ENCODE measurements around the gene ZFYVE28. TPM values are rescaled to one million over a fixed set of nuclear protein-coding genes. Genes with fewer than 3 reads are reported as not detected.

The ZFYVE28 gene
- total RNA-seq, 1 donor from 2014 or later: 0.39 TPM

DNA sequence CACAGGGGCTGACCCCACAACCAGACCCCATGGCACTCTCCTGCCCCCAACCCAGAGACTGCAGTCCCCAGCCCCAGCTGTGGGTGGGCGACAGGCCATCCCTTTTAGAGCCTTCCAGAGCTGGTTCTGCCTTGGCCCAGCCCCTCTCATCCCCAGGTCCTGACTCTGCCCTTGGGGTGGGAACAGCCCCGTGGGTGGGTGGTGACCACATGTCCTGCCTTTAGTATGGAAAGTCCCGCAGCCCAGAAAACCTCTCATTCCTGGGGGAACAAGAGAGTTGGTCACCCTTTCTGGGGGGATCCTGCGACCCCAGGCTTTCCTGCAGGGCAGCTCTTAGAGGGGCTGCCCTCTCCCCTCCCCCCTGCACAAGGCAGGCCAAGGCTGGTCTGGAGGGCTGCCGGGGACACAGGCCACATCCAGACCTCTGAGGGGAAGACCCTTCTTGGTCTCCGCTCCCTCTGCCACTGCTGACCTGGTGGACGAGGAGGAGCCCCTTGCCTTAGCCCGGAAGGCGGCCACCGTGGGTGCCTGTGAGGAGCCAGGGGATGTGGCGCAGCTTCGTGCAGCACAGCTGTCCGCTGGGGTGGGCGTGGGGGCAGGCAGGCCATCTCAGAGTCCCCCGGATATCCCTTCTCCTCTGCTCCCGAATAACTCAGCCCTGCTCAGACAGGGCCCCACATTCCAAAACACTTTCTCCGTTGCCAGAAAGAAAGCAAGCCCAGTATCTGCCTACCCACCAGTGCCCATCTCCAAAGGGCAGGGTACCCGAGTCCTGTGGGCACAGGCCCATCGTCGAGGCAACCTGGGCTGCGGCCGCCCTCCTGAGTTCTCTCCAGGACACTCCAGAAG lies 149.9 kb downstream of the ZFYVE28 start:
- no peaks in the 10 kb centered on the region for H3K36me3 ChIP-seq
- H3K4me1 Mint-ChIP-seq: peaks cover 23% of the 10 kb centered on the region
- H3K27me3 ChIP-seq: no peaks in the 10 kb centered on the region
- H3F3A ChIP-seq (ENCODE audit: low read depth): peaks cover 8% of the 10 kb centered on the region
- no peaks in the 10 kb centered on the region for H3K79me2 ChIP-seq (ENCODE audit: low read depth)
- no peak overlapping the region for H3K9ac ChIP-seq
- peaks cover 5% of the 10 kb centered on the region for H3K27me3 Mint-ChIP-seq (ENCODE audit: insufficient read depth, low read depth)
- no peaks in the 10 kb centered on the region for H3K9me3 ChIP-seq (ENCODE audit: low read depth)
- peak overlapping the region; percentile 72 for H2AFZ ChIP-seq (replicated peaks)
- no peak overlapping the region for H3K27ac Mint-ChIP-seq
- H3K4me2 ChIP-seq: no peak overlapping the region
- peaks cover 19% of the 10 kb centered on the region for H3K4me1 ChIP-seq
- no peaks in the 10 kb centered on the region for H3K9me3 Mint-ChIP-seq
- no peak overlapping the region for H3K27ac ChIP-seq
- H3K4me3 ChIP-seq: no peak overlapping the region
- no peak overlapping the region for H3K4me3 Mint-ChIP-seq
- TF ChIP-seq EZH2 (IDR thresholded peaks at IDR 0.05): no peak
- no peak for TF ChIP-seq EZH2phosphoT487 (IDR thresholded peaks at IDR 0.05)
- TF ChIP-seq, protein P1, sequence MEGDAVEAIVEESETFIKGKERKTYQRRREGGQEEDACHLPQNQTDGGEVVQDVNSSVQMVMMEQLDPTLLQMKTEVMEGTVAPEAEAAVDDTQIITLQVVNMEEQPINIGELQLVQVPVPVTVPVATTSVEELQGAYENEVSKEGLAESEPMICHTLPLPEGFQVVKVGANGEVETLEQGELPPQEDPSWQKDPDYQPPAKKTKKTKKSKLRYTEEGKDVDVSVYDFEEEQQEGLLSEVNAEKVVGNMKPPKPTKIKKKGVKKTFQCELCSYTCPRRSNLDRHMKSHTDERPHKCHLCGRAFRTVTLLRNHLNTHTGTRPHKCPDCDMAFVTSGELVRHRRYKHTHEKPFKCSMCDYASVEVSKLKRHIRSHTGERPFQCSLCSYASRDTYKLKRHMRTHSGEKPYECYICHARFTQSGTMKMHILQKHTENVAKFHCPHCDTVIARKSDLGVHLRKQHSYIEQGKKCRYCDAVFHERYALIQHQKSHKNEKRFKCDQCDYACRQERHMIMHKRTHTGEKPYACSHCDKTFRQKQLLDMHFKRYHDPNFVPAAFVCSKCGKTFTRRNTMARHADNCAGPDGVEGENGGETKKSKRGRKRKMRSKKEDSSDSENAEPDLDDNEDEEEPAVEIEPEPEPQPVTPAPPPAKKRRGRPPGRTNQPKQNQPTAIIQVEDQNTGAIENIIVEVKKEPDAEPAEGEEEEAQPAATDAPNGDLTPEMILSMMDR (IDR thresholded peaks at IDR 0.05): no peak
- no peak for DNase-seq (ENCODE audit: low spot score)
- no peaks in the 10 kb centered on the region for H4K20me1 ChIP-seq (ENCODE audit: low read depth)
- H3K36me3 Mint-ChIP-seq: no peaks in the 10 kb centered on the region

DNA sequence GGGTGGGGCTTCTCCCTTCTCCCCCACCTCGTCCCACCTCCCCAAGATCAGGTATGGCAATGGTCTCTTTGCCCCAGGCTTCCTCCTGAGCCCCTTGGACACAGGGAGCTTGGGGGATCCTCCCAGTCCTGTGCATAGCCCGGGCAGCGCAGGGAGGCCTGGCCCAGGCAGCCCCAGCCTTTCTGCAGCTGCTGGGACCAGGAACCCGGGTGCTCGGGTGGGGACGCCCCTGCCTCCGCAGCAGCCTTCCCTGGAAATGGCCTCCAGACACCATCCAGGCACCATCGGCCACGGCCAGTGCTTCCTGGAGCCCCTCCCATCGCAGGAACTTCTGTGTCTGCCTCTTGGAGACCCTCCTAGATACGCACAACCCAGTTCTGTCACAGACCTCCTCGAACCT lies 150.6 kb downstream of the ZFYVE28 start:
- H3K4me1 ChIP-seq: peaks cover 26% of the 10 kb centered on the region
- no peaks in the 10 kb centered on the region for H4K20me1 ChIP-seq (ENCODE audit: low read depth)
- no peak for DNase-seq (ENCODE audit: low spot score)
- H3K4me2 ChIP-seq: no peak overlapping the region
- H3K9me3 ChIP-seq (ENCODE audit: low read depth): no peaks in the 10 kb centered on the region
- no peaks in the 10 kb centered on the region for H3K36me3 ChIP-seq
- no peak overlapping the region for H3K9ac ChIP-seq
- Mint-ChIP-seq H3K4me3 (no peak overlapping the region), H3K9me3 (no peaks in the 10 kb centered on the region), H3K27ac (no peak overlapping the region), H3K36me3 (no peaks in the 10 kb centered on the region), H3K27me3 (ENCODE audit: insufficient read depth, low read depth) (peaks cover 7% of the 10 kb centered on the region), H3K4me1 (peaks cover 25% of the 10 kb centered on the region)
- H3K4me3 ChIP-seq: no peak overlapping the region
- H3K79me2 ChIP-seq (ENCODE audit: low read depth): no peaks in the 10 kb centered on the region
- H2AFZ ChIP-seq (replicated peaks): no peak overlapping the region
- TF ChIP-seq EZH2phosphoT487 (IDR thresholded peaks at IDR 0.05) (no peak), EZH2 (IDR thresholded peaks at IDR 0.05) (no peak)
- TF ChIP-seq, protein P1 (IDR thresholded peaks at IDR 0.05): no peak
- no peak overlapping the region for H3K27ac ChIP-seq
- no peaks in the 10 kb centered on the region for H3K27me3 ChIP-seq
- peaks cover 15% of the 10 kb centered on the region for H3F3A ChIP-seq (ENCODE audit: low read depth)

DNA sequence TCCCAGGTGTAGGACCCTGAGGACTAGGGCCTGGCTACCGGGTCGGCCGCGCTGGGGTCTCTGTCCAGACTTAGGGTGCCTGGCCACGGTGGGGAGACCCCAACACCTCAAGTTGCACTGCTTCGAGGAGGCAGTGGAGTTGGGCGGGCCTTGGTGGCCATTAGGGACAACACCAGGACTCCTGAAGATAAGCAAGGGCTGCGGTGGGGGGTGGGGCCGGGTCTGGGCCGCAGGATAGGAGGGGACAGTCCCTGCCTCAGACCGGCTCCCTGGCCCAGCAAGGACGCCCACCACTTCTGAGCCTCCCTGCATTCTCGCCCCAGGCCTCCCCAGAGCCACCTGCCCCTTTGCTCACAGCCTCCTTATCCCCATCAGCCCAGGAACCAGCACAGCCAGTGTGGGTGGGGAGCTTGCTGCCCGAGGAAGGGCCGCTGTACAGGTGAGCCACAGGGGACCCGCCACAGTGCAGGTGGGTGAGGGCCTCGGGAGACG lies 151.1 kb downstream of the ZFYVE28 start:
- Histone ChIP-seq H3K4me3 (no peak overlapping the region), H4K20me1 (ENCODE audit: low read depth) (no peaks in the 10 kb centered on the region), H3K27me3 (no peaks in the 10 kb centered on the region), H3K4me2 (no peak overlapping the region), H3K4me1 (peaks cover 30% of the 10 kb centered on the region), H2AFZ (replicated peaks) (no peak overlapping the region), H3K27ac (no peak overlapping the region), H3K9me3 (ENCODE audit: low read depth) (no peaks in the 10 kb centered on the region), H3K79me2 (ENCODE audit: low read depth) (no peaks in the 10 kb centered on the region), H3F3A (ENCODE audit: low read depth) (peaks cover 20% of the 10 kb centered on the region), H3K36me3 (no peaks in the 10 kb centered on the region), H3K9ac (no peak overlapping the region)
- no peak for DNase-seq (ENCODE audit: low spot score)
- H3K9me3 Mint-ChIP-seq: no peaks in the 10 kb centered on the region
- H3K4me1 Mint-ChIP-seq: peaks cover 23% of the 10 kb centered on the region
- H3K27ac Mint-ChIP-seq: no peak overlapping the region
- H3K27me3 Mint-ChIP-seq (ENCODE audit: insufficient read depth, low read depth): peaks cover 6% of the 10 kb centered on the region
- no peaks in the 10 kb centered on the region for H3K36me3 Mint-ChIP-seq
- TF ChIP-seq EZH2phosphoT487 (IDR thresholded peaks at IDR 0.05): no peak
- TF ChIP-seq, protein P1 (IDR thresholded peaks at IDR 0.05): no peak
- no peak overlapping the region for H3K4me3 Mint-ChIP-seq
